Forelimb muscle (tissue), 1 donor: ENCODE measurements around the gene APBB2. TPM values are rescaled to one million over a fixed set of nuclear protein-coding genes. Genes with fewer than 3 reads are reported as not detected.

Experiments
- DNase-seq: peaks from one replicate; pipeline ENCODE4 v3.0.0-alpha.2; 2013; ENCODE audit warnings: low read depth
- polyA plus RNA-seq: library from polyadenylated mRNA; unstranded; fragments of 120-200 nt; gene quantifications from one replicate; pipeline ENCODE4 v1.2.1, GENCODE V29; 2013; ENCODE audit not compliant: insufficient read length

Gene APBB2
- polyA plus RNA-seq, 1 donor = 33.9 TPM

DNA sequence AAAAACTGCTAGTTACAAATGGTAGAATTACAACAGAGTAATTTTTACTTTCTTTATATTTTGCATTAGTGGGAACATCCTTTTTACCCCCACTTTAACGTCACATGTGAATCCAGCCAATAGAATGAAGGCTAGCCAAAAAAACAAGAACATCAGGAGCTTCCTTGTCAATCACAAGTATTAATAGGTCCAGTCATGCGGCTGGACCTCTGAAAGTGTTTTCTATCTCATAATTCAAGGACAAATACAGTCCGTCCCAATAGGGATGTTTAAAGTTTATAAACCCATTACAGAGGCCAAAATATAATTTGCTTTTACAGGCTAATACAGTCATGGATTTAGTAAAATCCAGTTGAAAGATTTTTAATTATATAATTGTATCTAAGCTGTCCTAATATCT lies 110.7 kb downstream of the APBB2 start:
- DNase-seq = no peak

DNA sequence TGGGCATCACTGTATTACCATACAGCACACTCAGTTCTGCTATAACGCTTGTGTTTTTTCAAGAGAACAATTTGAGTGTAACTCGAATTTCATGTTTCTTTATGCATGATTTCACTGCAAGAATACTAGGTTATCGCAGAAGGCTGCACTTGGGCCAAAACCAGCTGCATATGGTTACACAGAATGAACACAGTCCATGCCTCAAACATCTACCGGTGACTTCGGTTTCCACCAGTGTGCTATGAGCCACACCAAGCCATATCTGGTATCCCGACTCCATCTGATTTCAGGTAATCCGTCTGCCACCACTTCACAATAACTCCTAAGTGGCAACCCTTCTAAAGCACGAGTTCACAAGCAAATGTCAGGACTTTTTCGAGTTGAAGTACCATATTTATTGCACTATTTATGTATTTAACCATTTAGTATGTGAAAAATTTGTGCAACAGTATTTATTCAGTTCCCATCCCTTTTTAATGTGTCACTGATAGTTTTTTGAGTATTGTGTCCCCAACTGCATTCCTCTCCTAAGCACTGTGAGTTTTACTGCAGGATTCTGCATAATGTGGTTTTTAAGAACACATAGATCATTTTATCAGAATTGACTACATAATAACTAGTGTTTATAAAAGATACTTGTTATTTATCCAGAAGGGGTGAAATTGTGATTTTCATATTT lies 111.8 kb downstream of the APBB2 start:
- DNase-seq = no peak

DNA sequence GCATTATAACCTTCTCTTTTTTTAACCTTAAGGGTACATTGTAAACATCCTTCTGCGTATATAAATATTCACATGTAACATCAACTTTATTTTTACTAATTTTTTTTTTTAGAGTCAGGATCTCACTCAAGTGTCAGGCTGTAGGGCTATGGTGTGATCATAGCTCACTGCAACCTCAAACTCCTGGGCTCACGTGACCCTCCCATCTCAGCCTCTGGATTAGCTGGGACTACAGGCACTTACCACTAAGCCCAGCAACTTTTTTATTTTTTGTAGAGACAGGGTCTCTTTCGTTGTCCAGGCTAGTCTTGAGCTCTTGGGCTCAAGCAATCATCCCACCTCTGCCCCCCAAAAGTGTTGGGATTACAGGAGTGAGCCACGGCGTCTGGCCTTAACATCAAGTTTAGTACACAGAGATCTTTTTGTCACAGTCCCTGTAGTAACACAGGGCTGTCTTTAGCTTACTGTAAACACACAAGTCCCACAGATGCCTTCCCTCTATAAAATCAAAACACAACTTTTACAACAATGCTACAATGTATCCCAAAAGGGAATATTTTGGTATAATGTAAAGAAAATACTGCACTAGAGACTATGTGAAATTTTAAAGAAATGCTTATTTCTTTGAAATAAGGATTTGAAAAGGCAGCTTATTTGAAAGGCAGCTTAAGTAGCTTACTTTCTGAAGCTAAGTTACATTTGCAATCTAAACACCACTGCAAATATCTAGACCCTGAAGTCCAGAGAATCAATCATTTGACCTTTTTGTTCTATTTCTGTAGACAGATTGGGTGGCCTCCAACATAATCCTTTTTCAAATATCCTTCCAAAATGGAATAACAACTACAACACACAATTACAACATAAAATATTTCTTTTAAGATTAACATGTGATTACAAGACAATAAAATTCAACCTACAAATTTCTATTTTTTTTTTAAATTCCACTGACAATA lies 116.0 kb downstream of the APBB2 start:
- no peak for DNase-seq

DNA sequence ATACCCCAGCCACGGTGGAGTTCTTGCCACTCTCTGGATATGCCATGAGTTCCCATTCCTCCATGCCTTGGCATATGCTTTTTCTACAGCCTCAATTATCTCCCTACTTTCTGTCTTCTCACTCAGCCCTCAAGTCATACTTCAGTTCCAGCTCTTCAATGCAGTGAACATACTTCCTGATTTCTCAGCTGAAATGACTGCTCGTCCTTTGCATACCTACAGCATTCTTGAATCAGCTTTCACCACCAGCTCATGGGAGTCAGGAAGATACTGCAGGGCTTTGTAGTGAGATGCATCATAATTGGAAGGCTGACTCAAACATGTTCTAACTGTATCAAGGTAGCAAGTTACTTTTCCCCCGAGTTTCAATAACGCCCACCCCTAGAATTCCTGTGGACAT lies 118.4 kb downstream of the APBB2 start:
- no peak for DNase-seq

DNA sequence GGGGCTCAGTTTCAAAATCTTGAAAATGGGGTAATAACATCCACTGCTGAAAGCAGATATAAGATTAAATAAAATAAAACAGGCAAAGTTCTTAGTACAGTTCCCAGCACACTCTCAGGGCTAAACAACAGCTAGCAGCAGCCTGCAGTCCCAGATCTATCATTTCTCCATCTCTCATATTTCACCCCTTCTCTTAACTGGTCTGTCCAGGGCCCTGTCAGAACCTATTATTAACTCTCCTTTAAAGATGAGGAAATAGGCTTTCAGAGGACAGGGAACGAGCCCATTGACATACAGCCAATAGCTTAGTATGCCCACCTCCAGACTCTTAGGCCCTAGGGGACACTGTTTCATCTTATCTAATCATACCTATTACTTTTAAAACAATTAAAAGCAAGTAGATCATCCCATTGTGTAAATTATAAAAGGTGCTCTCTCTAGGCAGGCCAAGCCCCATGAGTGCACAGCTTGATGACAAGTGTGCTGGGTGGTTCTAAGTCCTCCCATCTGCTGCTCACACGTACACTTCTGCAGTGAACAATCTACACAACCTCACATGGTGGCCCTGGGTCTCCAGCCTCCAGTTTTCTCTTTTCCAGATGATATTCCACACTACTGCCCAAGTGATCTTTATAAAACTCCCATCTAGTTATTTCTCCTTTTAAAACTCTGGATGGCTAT lies 119.0 kb downstream of the APBB2 start:
- DNase-seq = no peak

DNA sequence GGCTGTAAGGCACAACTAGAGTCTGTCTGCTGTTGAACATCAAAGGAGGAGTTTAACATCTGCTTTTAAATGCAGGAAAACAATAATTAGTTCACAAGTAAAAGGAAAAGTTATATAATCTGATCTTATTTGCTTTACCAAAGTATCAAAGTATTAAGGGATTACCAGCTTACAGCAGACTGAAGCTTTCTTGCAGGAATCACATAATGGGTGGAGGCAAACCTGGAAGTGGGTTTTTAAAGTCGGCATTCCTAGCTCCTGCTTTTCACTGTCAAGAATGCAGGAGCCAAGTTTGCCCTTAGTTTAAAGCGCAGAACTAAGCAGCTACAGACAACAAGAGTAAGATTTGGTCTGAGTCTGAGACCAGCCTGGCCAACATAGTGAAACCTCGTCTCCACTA lies 122.2 kb downstream of the APBB2 start:
- no peak for DNase-seq

DNA sequence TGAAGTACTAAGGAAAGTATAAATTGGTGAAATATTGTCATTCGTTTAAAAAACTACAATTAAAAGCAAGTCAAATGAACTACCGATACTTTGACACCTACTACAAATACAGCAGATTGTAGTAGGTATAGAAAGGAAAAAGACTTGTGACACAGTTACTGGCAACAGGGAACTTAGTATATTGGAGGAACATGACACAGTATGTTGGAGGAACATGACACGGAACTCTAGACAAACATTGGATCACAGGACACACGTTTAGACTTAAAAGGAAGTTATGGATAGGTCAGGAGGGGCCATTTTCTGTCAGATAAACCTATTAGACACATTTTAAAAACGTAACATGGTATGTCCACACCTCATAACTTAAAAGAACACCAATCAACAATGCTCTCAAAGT lies 132.5 kb downstream of the APBB2 start:
- DNase-seq = no peak

DNA sequence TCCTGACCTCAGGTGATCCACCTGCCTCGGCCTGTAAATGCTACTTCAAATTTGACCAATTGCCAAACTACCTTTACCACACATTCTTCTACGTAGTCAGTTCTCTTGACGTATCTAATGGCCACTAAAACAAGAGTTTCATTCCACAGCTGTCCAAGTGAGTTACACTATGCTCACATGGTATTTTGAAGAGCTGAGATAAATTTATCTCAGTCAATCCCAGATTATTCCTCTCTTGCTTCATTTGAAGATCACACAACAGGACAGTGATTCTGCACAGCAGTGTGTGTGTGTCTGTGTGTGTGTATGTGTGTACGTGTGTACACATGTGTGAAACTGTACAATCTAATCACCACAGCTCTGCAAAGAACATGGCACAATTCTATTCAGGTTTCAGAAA lies 133.4 kb downstream of the APBB2 start:
- DNase-seq = no peak

DNA sequence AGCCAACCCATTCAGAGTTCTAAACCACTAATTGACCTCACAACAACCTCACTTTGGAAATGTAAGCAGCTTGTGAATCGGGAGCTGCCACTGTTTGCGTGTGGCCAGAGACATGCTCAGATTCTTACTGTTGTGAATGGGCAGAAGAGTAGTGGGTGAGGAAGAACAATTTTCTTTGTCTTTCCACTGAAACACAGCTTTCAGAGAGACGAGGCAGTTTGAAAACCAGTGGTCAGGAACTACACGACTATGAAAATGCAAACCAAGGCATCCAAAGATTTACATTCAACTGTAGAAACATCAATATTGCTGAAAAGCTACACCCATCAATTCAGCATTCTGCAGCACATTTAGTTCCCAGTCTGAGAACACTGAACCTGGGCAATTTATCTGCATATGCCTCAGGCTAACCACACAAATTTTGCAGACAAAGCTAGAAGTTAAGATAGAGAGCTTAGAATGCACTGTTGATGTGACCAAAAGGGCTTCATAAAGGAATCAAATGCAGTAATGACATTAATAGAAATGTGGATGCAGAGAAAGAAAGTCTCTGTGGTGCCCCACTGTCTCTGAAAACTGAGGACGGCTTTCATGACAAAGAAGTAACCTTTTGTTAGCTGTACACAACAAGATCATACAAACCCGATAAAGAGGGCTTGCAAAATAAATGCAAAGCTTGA lies 134.3 kb downstream of the APBB2 start:
- no peak for DNase-seq

DNA sequence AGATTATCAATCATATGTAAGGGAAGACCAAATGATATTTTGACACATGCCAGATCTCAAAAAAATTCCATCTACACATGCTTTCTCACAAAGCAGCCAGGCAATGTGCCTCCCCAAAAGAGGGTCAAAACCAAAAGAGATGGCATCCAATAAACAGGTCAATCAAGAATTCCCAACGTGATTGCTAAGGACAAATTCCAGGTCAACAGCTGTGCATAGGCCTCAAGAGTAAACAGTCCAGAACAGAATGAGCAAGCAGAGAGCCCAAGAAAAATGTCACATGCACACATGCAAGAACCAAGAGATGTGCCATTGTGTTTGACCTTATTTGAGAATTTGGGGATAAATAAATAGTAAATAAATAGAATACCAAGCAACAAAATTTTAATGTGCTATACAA lies 136.7 kb downstream of the APBB2 start:
- no peak for DNase-seq

DNA sequence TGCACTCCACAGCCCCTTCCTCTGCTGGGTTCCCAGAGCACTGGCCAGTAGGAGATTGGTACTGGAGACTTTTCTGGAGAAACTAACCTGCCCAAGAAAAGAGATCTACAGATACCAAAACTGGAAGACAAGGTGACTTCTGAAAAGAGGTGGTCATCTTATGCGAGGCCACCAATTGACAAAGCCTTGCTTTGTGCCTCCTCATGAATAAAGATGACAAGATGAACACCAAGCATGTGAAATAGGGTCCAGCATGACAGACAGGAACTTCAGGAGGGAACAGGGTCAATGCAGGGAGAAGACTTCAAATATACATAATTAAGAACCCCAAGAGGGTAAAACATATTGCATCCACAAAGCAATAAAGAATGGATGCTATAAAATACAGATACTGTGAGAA lies 137.9 kb downstream of the APBB2 start:
- DNase-seq = no peak

DNA sequence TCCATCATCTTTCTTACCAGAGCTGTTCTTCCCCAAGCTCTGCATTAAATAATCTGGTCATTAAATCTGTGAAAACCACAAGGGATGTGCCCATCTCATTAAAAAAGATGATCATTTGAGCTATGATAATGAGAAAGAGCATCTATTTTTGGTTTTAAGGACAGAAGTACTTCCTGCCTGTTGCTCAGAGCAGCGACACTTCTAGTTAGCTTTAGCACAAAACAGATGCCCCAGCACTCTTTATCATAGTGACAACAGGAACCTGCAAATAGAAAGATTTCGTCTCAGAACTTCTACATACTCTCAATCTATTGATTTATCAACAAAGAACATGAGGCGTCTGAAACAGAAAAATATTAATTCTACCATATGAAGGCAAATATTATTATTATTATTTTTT lies 140.1 kb downstream of the APBB2 start:
- DNase-seq = no peak

DNA sequence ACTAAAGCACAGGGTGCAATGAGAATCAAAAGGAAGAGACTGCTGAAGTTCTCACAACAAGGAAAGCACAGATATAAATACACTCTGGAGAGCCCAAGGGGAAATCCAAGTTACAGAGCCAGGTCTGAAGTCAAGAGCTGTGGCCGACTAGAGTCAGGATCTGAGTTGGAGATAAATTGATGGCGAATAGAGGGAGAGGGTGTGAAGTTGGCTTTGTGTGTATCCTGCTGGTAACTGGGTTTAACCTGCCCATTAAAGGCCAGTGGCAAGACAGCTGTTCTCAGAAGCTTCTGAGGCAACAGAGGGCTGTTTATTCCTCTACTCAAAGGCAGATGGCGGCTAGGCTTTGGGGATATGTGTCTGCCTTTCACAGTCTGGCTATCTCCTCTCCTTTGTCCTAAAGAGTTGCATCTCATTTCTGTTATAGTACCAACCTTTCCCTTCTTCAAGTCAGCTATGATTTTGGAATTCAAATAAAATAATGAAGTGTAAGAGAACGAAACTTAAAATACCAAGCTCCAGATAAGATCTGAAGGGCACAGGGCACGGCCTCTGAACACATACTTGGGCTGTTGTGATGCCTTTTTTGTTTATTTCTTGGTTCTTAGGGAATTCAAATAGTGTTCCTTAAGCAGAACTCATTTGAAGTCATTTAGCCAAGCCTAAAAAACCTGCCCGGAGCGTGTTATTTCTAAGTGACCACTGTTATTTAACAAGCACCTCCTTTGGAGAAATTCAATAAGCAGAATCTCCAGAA lies 142.1 kb downstream of the APBB2 start:
- no peak for DNase-seq

DNA sequence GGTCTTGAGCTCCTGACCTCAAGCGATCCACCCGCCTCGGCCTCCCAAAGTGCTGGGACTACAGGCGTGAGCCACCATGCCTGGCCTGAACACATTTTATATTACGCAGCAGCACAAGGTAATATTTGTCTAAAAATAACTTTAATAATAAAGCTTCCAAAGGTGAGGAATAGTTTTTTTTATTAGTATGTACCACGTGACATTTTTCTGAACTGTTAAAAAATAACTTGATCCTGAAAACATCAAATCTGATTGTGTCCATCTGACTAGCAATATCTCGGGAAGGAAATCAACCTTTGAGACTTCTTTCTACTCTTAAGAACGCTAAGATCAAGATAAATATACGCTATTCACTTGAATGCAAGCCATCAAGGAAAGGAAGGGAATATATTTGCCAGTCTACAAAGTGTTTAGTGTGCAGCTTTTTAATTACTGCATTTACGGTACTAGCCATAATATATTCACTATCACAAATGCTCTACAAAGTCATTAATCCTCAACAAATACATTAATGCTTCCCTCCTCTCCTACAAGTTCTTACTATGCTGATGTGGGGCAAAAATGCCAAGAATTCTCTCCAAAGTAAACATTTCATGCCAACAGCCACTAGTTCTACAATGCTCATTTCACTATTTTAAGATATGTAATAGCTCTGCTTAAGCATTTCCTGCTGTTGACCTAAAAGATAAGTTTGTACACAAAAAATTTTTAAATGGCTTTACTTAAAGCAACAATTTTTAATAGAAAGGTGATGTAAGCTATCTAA lies 143.6 kb downstream of the APBB2 start:
- DNase-seq = no peak

DNA sequence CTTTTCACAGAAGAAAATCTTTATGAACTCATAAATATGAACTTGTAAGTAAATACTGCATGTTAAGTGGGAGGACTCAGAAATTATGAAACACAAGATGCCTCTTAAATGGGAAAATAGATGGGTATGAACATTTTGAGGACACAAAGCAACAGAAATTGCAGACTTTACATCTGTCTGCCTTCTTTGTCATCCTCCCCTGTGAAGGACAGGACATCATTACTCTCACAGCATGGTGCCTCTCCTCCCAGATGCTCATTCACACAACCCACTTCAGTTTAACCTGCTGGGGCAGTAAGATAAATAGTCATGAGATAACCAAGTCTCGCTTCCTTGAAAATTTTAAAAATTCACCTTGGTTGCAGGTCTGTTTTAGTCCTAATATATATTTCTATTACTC lies 144.5 kb downstream of the APBB2 start:
- DNase-seq = no peak

DNA sequence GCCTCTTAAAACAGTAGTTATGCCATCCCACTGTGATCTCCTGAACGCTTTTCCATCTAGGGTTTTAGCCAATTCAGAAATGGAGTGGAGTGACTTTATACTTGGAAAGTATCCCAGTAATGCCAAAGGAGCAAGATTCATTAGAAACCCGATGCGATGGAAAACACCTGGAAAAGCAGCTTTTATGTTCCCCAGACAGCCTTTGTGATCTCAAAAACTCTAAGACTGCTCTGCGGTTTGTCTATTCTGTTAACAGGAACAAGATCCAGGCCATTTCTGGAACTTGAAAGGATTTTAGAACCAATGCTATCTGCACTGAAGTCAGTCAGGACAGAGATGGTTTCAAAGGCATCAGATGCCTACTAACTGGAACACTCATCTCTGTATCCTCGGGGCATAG lies 145.1 kb downstream of the APBB2 start:
- DNase-seq = no peak

DNA sequence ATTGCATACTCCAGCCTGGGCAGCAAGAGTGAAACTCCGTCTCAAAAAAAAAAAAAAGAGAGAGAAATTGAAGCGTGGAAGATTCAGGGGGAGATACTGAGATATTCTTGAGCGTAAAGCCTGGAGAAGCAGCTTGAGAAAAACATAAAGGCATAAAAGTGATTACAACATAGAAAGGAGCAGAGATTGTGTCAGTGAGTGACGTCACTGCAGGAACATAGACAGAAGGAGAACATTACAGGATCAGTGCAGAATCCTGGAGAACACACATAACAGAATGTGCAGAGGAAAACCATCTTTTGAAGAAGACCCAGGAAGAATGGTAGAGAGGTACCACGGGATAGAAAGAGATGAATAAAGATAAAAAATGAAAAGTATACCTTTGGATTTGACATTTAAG lies 147.0 kb downstream of the APBB2 start:
- DNase-seq = no peak

DNA sequence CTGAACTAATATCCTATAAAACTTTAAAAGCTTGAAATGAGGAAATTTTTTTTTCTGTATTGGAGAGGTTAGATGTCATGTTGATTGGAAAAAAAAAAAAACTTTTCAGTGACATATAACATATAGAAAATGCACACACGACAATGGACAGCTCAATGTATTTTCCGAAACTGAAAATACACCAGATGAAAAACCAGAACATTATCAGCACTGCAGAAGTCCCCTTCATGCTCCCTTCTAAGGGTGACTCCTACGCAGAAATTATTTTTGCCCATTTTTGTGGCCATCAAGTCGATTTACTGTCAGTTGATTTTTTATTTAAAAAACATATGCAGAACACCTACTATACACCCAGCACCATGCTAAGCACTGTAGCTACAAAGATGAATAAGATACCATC lies 148.3 kb downstream of the APBB2 start:
- no peak for DNase-seq

DNA sequence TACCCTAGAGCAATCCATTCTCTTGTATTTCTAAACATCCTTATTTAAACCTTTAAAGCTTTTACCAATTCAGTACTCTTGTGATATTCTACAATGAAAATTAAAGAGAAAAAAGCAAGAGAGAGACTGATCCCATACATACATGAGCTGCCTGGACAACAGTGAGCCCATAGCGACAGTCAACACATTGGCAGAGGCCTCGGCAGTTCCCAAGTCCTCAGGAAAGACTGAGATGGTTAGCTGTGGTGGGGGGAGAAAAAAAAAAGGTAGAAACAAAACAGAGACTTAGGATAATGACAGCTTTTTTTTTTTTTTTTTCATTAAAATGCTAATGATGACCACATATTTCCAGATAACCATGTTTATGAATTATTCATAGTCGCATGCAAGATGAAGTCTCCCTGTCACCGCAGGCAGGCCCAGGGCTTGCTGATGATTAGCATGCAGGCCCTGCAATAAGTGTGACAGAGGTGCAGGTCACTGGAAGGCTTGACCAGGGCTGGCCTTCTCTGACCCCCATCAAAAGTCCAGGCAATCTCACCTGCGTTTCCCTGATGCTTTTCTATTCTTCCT lies 148.8 kb downstream of the APBB2 start:
- no peak for DNase-seq

DNA sequence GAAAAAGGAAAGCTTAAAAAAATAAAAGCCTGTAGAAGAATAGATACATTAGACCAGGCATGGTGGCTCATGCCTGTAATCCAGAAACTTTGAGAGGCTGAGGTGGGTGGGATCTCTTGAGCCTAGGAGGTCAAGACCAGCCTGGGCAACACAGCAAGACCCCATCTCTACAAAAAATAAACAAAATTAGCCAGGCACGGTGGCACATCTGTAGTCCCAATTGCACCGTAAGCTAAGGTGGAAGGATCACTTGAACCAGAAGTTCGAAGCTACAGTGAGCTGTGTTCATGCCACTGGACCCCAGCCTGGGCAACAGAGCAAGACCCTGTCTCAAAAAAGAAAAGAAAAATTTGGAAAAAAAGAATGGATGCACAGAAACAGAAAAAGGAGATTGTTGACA lies 149.4 kb downstream of the APBB2 start:
- DNase-seq = no peak
